ENCODE data around the gene FRAS1. TPM values are rescaled to one million over a fixed set of nuclear protein-coding genes. Genes with fewer than 3 reads are reported as not detected.

FRAS1 gene
- total and polyA plus RNA-seq, 2 donors (not counting 3 experiments of a cell fraction or from before 2014, with no cell fraction given): 1.4 to 3.6 TPM

- no peak overlapping the region for H3K4me2 ChIP-seq (ENCODE audit: insufficient read depth, low read length)
- CTCF ChIA-PET: interaction anchor here (1.1 kb wide), 1 partner anchor 12 kb away, joined by 3 read pairs; no protein-coding TSS in a partner anchor
- no peaks in the 10 kb centered on the region for H3K79me2 ChIP-seq (ENCODE audit: control insufficient read depth, insufficient read depth, low read length)
- no peak overlapping the region for H3K4me3 ChIP-seq (replicated peaks in 1 of 3; ENCODE audit: insufficient read depth in 1 of 3, low read depth in 1 of 3, low read length in 3 of 3)
- H3K9me1 ChIP-seq (replicated peaks; ENCODE audit: control insufficient read depth, extremely low read depth, insufficient read depth, low read length): no peaks in the 10 kb centered on the region
- H3K27ac ChIP-seq (ENCODE audit: insufficient read depth, low read depth, low read length): no peak overlapping the region
- no peaks in the 10 kb centered on the region for H3K4me1 ChIP-seq (ENCODE audit: control insufficient read depth, extremely low read depth, insufficient read depth, low read length)
- POLR2A ChIA-PET: no interaction called here
- no peaks in the 10 kb centered on the region for H4K20me1 ChIP-seq (replicated peaks; ENCODE audit: control insufficient read depth, extremely low read depth, insufficient read depth, low read length)
- TF ChIP-seq POLR2A (IDR thresholded peaks at IDR 0.05; ENCODE audit: low read depth, low read length) (no peak), JUN (IDR thresholded peaks at IDR 0.05; ENCODE audit: borderline replicate concordance, insufficient read depth, insufficient read length, low read depth) (no peak), POLR2AphosphoS5 (IDR thresholded peaks at IDR 0.05; ENCODE audit: insufficient read depth, low read depth, low read length) (no peak), MYC (IDR thresholded peaks at IDR 0.05; ENCODE audit: low read depth, low read length) (no peak), CTCF (IDR thresholded peaks at IDR 0.05; ENCODE audit: extremely low read depth in 1 of 2, insufficient read depth in 1 of 2, low read depth in 1 of 2, low read length in 2 of 2) (no peak), GATA2 (IDR thresholded peaks at IDR 0.05; ENCODE audit: insufficient read depth, insufficient read length, low read depth, low read length) (no peak), EZH2 (IDR thresholded peaks at IDR 0.05; ENCODE audit: borderline replicate concordance, low read depth, low read length, severe bottlenecking) (no peak), MAX (IDR thresholded peaks at IDR 0.05; ENCODE audit: insufficient read depth, insufficient read length) (no peak), FOS (IDR thresholded peaks at IDR 0.05; ENCODE audit: borderline replicate concordance, insufficient read depth, low read length) (no peak)
- H3K9me3 ChIP-seq (replicated peaks; ENCODE audit: control insufficient read depth, insufficient read depth, low read length): no peaks in the 10 kb centered on the region
- no peak overlapping the region for H2AFZ ChIP-seq (ENCODE audit: low read depth, low read length)
- BruUV-seq (replicated peaks): no TSS peak
- H3K9ac ChIP-seq (replicated peaks; ENCODE audit: extremely low read depth, insufficient read depth, low read length): no peak overlapping the region
- intact Hi-C loops (cut with micrococcal nuclease): no loop called here
- FAIRE-seq (no peak), DNase-seq (ENCODE audit: low read depth, low spot score) (no peak)
- dilution Hi-C loops (cut with MboI; ENCODE audit: extremely low pct_ligation_motif_present, low sequenced_read_pairs): no loop called here
- no peaks in the 10 kb centered on the region for H3K27me3 ChIP-seq (ENCODE audit: control insufficient read depth in 2 of 2, insufficient read depth in 2 of 2, low read length in 2 of 2)
- H3K36me3 ChIP-seq (ENCODE audit: control insufficient read depth in 2 of 2, extremely low read depth in 1 of 2, insufficient read depth in 2 of 2, low read length in 2 of 2): peaks cover 2 to 5% of the 10 kb centered on the region in 2 experiments
These were observed 524.5 kb downstream of the FRAS1 start for GRCh38 chr4:78581618-78582017.

All from endothelial cell of umbilical vein (primary cell).